ENCODE data around the gene CUBN. TPM values are rescaled to one million over a fixed set of nuclear protein-coding genes. Genes with fewer than 3 reads are reported as not detected.

The CUBN gene
- total RNA-seq, 2 experiments from 2014 or later = 0.80 to 0.81 TPM

DNA sequence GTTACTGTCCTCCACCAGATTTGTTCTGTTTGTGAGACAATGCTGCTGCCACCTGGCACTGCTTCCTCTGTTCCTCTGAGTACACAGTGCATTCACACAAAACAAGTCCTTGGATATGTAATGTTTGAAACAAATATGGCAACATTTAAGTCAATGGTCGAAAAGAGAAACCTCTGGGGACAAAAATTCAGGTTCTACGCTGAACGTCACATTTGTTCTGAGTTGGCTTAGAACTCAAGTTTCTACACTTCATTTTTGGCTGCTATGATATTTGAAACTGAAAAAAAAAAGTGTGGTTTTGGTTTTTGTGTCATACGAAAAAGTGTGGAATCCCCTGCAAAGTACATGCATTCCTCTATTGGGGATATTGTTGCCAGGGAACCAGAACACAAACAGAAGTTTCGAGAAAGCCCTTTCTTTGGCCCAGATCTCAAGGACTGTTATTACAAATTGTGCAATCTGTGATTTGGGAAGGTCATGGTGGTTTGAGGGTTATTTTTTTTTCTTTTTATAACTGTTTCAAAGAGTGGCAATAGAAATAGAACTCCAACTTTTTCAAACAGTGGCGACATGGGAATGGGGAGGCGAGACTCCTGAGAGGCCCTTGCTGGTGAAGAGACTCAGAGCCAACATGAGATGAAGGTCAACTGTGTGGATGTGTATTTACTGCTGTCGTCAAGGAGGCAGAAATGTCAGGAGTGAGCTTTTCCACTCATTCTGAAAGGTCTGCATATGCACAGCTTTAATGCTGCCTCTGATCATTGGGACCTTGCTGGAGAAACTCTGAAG, 127.5 kb downstream of the CUBN start:
- CTCF ChIA-PET = interaction anchor here (0.6 to 0.9 kb wide), 3 partner anchors 142 to 228 kb away, joined by 3 read pairs; no protein-coding TSS in a partner anchor
- POLR2A ChIA-PET = interaction anchor here (0.5 to 1.5 kb wide), 9 partner anchors 21 to 230 kb away, joined by 3 to 8 read pairs (median 4); partner anchors contain the start of gene VIM
- H3K4me3 Mint-ChIP-seq = no peak overlapping the region
- H3K27me3 Mint-ChIP-seq = peaks cover 36% of the 10 kb centered on the region
- H3K36me3 Mint-ChIP-seq (ENCODE audit: low read depth) = no peaks in the 10 kb centered on the region
- H3K9me3 Mint-ChIP-seq = no peaks in the 10 kb centered on the region
- DNase-seq = no peak
- peaks cover 32% of the 10 kb centered on the region for H3K4me1 Mint-ChIP-seq
- peak overlapping the region; percentile 26 for H3K27ac Mint-ChIP-seq

DNA sequence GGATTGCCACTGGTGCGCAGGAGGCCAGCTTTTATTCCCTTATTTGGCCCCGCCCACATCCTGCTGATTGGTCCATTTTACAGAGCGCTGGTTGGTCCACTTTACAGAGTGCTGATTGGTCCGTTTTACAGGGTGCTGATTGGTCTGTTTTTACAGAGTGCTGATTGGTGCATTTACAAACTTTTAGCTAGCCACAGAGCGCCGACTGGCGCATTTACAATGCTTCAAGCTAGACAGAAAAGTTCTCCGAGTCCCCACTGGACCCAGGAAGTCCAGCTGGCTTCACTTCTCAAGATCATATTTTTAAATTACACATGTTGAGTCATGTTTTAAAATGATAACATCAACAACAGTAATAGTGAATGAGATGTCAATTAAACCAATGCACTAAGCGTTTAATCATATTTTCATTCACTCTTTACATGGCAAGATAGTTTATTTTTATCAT, 128.3 kb downstream of the CUBN start:
- Mint-ChIP-seq H3K4me1 (peaks cover 32% of the 10 kb centered on the region), H3K4me3 (no peak overlapping the region), H3K27ac (no peak overlapping the region), H3K27me3 (peaks cover 33% of the 10 kb centered on the region), H3K9me3 (no peaks in the 10 kb centered on the region), H3K36me3 (ENCODE audit: low read depth) (no peaks in the 10 kb centered on the region)
- POLR2A ChIA-PET = interaction anchor here (1.0 kb wide), 1 partner anchor 227 kb away, joined by 4 read pairs; the partner anchor contains the start of gene VIM
- CTCF ChIA-PET = interaction anchor here (0.6 kb wide), 1 partner anchor 157 kb away, joined by 3 read pairs; no protein-coding TSS in a partner anchor
- DNase-seq = no peak

DNA sequence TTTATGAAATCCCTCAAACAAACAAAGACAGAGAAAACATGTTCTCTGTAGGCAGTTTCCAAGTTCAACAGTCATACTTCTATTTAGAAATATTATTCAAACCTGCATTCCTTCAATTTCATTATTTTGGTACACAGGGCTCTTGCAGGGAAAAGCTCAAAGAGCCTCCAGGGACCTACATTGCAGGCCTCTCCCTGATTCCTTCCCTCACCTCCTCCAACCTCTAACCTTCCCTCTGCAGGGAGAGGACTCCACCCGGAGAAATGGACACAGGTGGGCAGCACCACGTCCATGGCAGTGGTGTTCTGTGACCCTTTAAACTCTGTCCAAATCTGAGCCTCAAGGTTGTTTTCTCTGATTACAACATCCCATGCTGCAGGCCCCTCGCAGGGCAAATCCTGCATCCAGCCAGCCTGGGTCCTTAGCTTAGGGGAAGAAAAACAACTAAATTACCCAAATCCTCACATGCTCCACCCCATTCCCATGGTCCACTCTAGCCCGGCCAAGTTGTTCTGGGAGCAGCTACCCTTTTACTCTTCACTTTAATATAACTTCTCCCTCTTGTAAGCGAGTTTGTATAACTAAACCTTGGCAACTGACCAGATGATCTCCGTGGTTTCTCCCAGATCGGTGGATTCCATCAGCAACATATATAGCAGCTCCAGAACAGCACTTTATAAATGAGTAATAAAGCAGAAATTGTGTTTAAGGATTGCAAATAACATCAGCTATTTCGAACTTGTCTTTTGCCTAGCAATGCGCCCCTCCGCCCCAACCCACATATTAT, 129.8 kb downstream of the CUBN start:
- H3K27ac Mint-ChIP-seq = no peak overlapping the region
- no peak overlapping the region for H3K4me3 Mint-ChIP-seq
- no peaks in the 10 kb centered on the region for H3K9me3 Mint-ChIP-seq
- no peak for DNase-seq
- H3K4me1 Mint-ChIP-seq = peaks cover 38% of the 10 kb centered on the region
- CTCF ChIA-PET = no interaction called here
- no peaks in the 10 kb centered on the region for H3K36me3 Mint-ChIP-seq (ENCODE audit: low read depth)
- peaks cover 24% of the 10 kb centered on the region for H3K27me3 Mint-ChIP-seq
- POLR2A ChIA-PET = interaction anchor here (0.6 to 1.4 kb wide), 4 partner anchors 30 to 230 kb away, joined by 3 read pairs; no protein-coding TSS in a partner anchor

DNA sequence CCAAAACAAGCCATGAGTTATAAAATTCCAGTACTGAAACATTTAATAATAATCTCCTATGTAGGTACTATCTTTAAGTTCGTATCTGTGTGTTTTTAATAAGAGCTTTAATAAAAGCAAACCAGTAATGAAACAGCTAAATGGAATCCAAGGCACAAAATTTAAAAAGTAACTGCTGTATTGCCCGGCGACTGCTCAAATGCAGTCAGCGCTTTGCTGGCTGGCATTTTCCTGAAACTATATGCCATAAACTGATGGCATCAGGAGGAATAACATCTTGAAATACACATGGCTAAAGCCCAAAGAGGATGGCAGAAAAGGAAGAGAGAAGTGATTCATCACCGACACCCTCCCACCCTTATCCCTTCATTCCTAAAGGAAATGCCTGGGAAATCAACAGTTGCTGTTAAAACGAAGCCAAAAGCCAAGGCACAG, 133.1 kb downstream of the CUBN start:
- no peaks in the 10 kb centered on the region for H3K9me3 Mint-ChIP-seq
- CTCF ChIA-PET = interaction anchor here (0.7 to 0.8 kb wide), 2 partner anchors 28 to 59 kb away, joined by 3 to 4 read pairs; no protein-coding TSS in a partner anchor
- H3K27ac Mint-ChIP-seq = no peak overlapping the region
- peaks cover 9% of the 10 kb centered on the region for H3K4me1 Mint-ChIP-seq
- POLR2A ChIA-PET = interaction anchor here (1.1 to 1.2 kb wide), 2 partner anchors 28 to 232 kb away, joined by 3 read pairs; partner anchors contain the start of gene VIM
- DNase-seq = no peak
- H3K4me3 Mint-ChIP-seq = no peak overlapping the region
- no peaks in the 10 kb centered on the region for H3K36me3 Mint-ChIP-seq (ENCODE audit: low read depth)
- peaks cover 15% of the 10 kb centered on the region for H3K27me3 Mint-ChIP-seq

DNA sequence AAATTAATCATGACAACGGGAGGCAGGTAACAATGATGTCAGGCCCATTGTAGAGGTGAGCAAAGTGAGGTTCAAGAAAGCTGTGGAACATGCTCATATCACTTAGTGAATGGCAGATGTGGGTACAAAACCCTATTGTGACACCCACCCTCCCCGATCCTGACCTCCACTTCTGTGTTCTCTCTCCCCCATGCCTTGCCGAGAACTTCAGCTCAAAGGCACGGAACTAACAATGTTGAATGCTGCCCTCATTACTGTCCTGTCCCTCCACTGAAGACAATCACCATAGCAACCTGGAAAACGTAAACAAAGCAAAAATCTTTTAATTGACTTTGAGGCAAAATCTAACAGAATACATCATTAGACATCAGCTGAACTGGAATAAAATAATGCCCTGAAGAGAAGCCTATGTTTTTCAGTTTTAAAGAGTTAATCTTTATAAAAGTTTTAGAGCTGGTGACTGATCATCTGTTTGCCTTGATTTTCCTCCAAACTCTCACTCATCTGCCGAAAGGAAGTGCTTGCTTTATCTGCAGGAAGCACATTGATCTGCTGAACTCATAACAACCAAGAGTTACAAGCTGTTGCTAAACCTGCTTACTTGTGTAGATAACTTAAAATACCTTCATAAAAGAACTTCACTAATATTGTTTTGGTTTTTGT, 133.6 kb downstream of the CUBN start:
- Mint-ChIP-seq H3K9me3 (no peaks in the 10 kb centered on the region), H3K4me1 (peaks cover 6% of the 10 kb centered on the region), H3K4me3 (no peak overlapping the region), H3K27ac (no peak overlapping the region), H3K27me3 (peaks cover 16% of the 10 kb centered on the region), H3K36me3 (ENCODE audit: low read depth) (peaks cover 2% of the 10 kb centered on the region)
- DNase-seq = no peak
- ChIA-PET CTCF (interaction anchor here (0.8 kb wide), 1 partner anchor 28 kb away, joined by 3 read pairs; no protein-coding TSS in a partner anchor), POLR2A (interaction anchor here (1.1 to 1.2 kb wide), 2 partner anchors 29 to 232 kb away, joined by 3 read pairs; partner anchors contain the start of gene VIM)

DNA sequence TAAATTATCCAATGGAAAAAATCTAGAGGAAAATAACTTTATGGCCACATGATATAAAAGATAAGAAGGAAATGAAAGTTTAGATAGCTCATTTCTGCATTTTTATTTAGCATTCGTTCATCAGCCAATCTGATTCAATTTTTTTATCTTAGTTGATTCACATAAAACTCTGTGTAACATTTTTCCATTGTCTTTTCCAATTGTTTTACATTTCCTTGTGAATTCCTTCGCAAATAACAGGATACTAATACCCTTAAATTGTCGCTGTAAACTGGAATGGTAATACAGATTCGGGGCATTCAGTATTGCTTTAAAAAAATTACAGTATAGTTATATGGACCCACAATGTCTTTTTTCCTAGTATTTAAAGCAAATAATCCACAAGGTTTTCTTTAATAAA, 136.4 kb downstream of the CUBN start:
- ChIA-PET POLR2A (no interaction called here), CTCF (no interaction called here)
- peaks cover 10% of the 10 kb centered on the region for H3K27me3 Mint-ChIP-seq
- no peak overlapping the region for H3K4me3 Mint-ChIP-seq
- no peaks in the 10 kb centered on the region for H3K9me3 Mint-ChIP-seq
- no peak for DNase-seq
- H3K27ac Mint-ChIP-seq = no peak overlapping the region
- H3K4me1 Mint-ChIP-seq = peaks cover 6% of the 10 kb centered on the region
- H3K36me3 Mint-ChIP-seq (ENCODE audit: low read depth) = peaks cover 2% of the 10 kb centered on the region

DNA sequence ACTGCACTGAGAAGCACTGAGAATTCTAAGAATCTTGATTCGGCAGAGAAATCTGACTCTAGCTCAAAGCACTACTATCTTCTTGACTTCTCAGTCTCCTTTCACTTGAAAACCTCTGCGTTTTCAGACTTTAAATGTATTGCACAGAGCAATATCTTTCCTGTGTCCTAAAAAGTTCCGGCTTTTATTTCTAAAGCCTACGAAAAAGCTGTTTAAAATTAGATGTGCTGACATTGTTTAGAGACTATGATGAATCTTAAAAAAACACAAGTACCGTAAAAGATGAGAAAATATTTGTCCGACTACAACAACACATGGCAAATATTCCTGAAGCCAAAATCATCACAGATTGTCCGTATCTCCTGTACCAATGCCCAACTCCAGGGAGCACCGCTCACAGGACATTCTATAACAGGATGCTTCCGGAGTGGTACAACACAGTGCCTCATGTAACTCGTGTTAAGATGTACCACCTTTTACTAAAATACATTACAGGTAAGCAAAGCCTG, 136.9 kb downstream of the CUBN start:
- Mint-ChIP-seq H3K4me3 (no peak overlapping the region), H3K36me3 (ENCODE audit: low read depth) (peaks cover 2% of the 10 kb centered on the region), H3K9me3 (no peaks in the 10 kb centered on the region), H3K4me1 (peaks cover 6% of the 10 kb centered on the region), H3K27ac (no peak overlapping the region), H3K27me3 (peaks cover 10% of the 10 kb centered on the region)
- CTCF ChIA-PET = no interaction called here
- DNase-seq = no peak
- POLR2A ChIA-PET = no interaction called here

DNA sequence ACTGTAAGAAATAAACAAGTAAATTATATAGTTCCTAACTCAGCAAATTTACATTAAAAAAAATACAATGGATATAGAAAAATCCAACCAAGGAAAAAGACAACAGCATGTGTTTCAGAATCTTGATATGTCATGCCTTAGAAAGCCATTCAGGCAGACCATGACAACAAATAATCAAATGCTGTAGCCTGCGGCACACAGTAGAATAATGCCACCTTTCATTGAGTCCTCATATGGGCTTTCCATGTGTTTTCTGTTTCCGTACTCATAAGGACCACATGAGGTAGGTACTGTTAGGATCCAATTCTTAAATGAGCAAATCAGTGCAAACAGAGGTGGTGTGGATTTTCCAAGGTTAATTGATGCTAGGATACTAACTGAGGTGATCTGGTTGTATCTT, 138.6 kb downstream of the CUBN start:
- Mint-ChIP-seq H3K9me3 (no peaks in the 10 kb centered on the region), H3K4me1 (peaks cover 2% of the 10 kb centered on the region), H3K4me3 (no peak overlapping the region), H3K27ac (no peak overlapping the region), H3K27me3 (peaks cover 12% of the 10 kb centered on the region), H3K36me3 (ENCODE audit: low read depth) (peaks cover 2% of the 10 kb centered on the region)
- ChIA-PET POLR2A (no interaction called here), CTCF (no interaction called here)
- DNase-seq = no peak

DNA sequence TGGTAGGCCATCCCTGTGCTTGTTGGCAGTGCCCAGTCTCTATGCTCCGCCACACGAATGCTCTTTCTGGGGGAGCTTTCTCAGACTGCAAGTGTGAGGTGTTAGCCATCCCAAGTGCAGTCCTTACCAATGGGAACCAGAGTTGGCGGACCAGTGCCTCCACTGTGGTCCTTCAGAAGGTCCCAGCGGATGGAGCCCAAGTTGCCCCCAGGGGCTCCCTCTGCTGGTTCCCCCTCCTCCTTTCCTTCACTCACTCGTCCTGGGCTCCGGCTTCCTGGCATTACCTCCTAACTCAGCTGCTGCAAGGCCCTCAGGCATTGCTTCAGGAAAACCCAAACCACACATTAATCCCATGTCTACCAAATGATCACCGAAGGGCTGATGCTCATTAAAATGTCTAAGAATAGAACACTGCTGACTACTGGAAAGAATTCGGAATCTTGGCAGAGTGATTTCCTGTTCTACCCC, 139.8 kb downstream of the CUBN start:
- Mint-ChIP-seq H3K9me3 (no peaks in the 10 kb centered on the region), H3K27ac (no peak overlapping the region), H3K4me3 (no peak overlapping the region), H3K36me3 (ENCODE audit: low read depth) (peaks cover 2% of the 10 kb centered on the region), H3K4me1 (no peaks in the 10 kb centered on the region), H3K27me3 (peaks cover 8% of the 10 kb centered on the region)
- ChIA-PET CTCF (no interaction called here), POLR2A (no interaction called here)
- DNase-seq = no peak

DNA sequence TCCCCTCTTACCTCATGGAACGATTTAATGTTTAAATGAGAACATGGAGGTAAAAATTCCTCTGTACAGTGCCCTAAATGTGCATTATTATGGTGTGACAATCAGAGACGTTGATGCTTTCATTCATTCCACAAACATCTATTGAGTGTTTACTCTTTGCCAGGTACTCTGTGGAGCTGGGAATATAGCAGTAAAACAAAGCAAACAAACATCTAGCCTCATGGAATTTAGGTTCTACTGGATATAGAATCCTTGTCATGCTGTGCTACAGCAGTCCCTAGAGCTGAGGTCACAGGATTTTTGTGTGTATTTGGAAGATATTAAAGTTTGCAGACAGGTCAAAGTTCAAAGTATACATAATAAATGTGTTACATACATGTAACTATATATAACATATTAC, 140.7 kb downstream of the CUBN start:
- Mint-ChIP-seq H3K4me1 (no peaks in the 10 kb centered on the region), H3K27ac (no peak overlapping the region), H3K4me3 (no peak overlapping the region), H3K9me3 (no peaks in the 10 kb centered on the region), H3K36me3 (ENCODE audit: low read depth) (peaks cover 2% of the 10 kb centered on the region), H3K27me3 (peaks cover 6% of the 10 kb centered on the region)
- ChIA-PET CTCF (interaction anchor here (0.5 kb wide), 1 partner anchor 160 kb away, joined by 3 read pairs; no protein-coding TSS in a partner anchor), POLR2A (no interaction called here)
- DNase-seq = no peak

DNA sequence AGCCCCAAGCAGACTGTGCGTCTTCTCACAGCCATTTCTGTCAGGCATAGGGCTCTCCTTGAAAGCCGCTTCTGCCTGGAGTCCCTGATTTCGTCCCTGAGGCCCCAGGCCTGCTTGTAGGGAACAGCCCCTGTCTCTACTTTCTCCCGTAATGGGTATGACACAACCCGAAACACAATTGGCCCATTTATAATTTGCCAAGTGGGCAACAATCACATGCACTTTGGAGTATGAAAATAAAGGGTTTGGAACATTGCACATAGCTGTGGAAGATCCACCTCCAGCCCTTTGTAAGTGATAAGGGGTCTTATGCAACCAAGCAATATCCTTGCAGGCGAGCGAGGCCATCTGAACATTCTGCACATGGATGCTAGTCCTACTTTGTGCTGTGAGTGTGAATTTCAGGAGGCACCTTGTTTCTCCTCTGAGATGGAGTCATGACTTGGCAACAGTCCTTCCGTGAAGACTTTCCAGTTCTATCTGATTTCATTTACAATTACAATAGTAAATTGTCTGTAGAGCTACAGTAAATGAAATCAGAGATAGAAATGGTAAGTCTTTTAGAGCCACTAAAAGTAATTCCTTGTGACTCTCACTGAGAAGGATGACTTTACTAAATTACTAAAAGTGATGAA, 141.5 kb downstream of the CUBN start:
- DNase-seq = no peak
- H3K9me3 Mint-ChIP-seq = no peaks in the 10 kb centered on the region
- H3K4me3 Mint-ChIP-seq = no peak overlapping the region
- POLR2A ChIA-PET = no interaction called here
- CTCF ChIA-PET = no interaction called here
- H3K27me3 Mint-ChIP-seq = peaks cover 4% of the 10 kb centered on the region
- no peak overlapping the region for H3K27ac Mint-ChIP-seq
- no peaks in the 10 kb centered on the region for H3K4me1 Mint-ChIP-seq
- peaks cover 2% of the 10 kb centered on the region for H3K36me3 Mint-ChIP-seq (ENCODE audit: low read depth)

DNA sequence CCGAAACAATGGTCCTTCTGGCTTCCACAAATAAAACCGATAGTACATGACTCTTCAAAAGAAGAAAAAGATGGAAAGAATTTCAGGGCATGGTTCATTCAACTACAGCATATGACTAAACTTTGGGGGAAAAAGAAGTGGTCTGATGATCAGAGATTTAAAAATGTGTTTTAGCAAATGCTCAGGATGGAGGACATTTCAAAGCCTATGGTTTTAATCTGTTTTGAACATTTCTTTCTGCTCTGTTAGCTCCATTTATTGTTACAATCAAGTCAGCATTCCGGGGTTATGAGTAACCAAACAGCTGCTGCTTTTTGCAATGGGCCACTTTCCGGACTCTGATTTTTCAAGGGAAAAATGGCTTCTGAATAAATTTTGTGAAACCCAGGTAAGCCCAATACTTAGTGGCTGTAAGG, 142.4 kb downstream of the CUBN start:
- Mint-ChIP-seq H3K4me1 (no peaks in the 10 kb centered on the region), H3K36me3 (ENCODE audit: low read depth) (peaks cover 2% of the 10 kb centered on the region), H3K27me3 (peaks cover 4% of the 10 kb centered on the region), H3K27ac (no peak overlapping the region), H3K9me3 (no peaks in the 10 kb centered on the region), H3K4me3 (no peak overlapping the region)
- CTCF ChIA-PET = no interaction called here
- DNase-seq = no peak
- POLR2A ChIA-PET = no interaction called here
